ENCODE results near the gene TMUB2.

Gene TMUB2

GRCh38 chr17:44202756-44203155 lies 16.0 kb downstream of the TMUB2 start:
- DNase-seq (ENCODE audit: low read depth): no peak

- no peak for DNase-seq (ENCODE audit: low read depth)
Observed at GRCh38 chr17:44203731-44204440, 17.1 kb downstream of the TMUB2 start.

GRCh38 chr17:44204441-44204882 lies 17.7 kb downstream of the TMUB2 start:
- DNase-seq (ENCODE audit: low read depth): no peak

GRCh38 chr17:44205962-44206824 lies 19.4 kb downstream of the TMUB2 start:
- no peak for DNase-seq (ENCODE audit: low read depth)

- DNase-seq (ENCODE audit: low read depth): no peak
Observed at GRCh38 chr17:44206825-44207155, 20.0 kb downstream of the TMUB2 start.

- no peak for DNase-seq (ENCODE audit: low read depth)
Observed at GRCh38 chr17:44207319-44207718, 20.5 kb downstream of the TMUB2 start.

- DNase-seq (ENCODE audit: low read depth): no peak
Observed at GRCh38 chr17:44207743-44208142, 21.0 kb downstream of the TMUB2 start.

GRCh38 chr17:44209786-44210341 lies 23.1 kb downstream of the TMUB2 start:
- no peak for DNase-seq (ENCODE audit: low read depth)

- DNase-seq (ENCODE audit: low read depth): peak; percentile 85
Observed at GRCh38 chr17:44210342-44211192, 23.8 kb downstream of the TMUB2 start.

- no peak for DNase-seq (ENCODE audit: low read depth)
Observed at GRCh38 chr17:44211281-44212265, 24.8 kb downstream of the TMUB2 start.

GRCh38 chr17:44212507-44213402 lies 26.0 kb downstream of the TMUB2 start:
- DNase-seq (ENCODE audit: low read depth): no peak

GRCh38 chr17:44213403-44214229 lies 26.8 kb downstream of the TMUB2 start:
- DNase-seq (ENCODE audit: low read depth): no peak

- no peak for DNase-seq (ENCODE audit: low read depth)
Observed at GRCh38 chr17:44214230-44214494, 27.4 kb downstream of the TMUB2 start.

GRCh38 chr17:44214896-44215295 lies 28.1 kb downstream of the TMUB2 start:
- no peak for DNase-seq (ENCODE audit: low read depth)

GRCh38 chr17:44216173-44216572 lies 29.4 kb downstream of the TMUB2 start:
- no peak for DNase-seq (ENCODE audit: low read depth)

- no peak for DNase-seq (ENCODE audit: low read depth)
Observed at GRCh38 chr17:44216694-44217093, 29.9 kb downstream of the TMUB2 start.

- DNase-seq (ENCODE audit: low read depth): no peak
Observed at GRCh38 chr17:44217738-44218343, 31.1 kb downstream of the TMUB2 start.

- DNase-seq (ENCODE audit: low read depth): peak; percentile 82
Observed at GRCh38 chr17:44218344-44219107, 31.8 kb downstream of the TMUB2 start.
